BLaER1 (cell line): Measurements from ENCODE around the gene SIRT6.
A peak's percentile ranks its signal among the peaks of the same experiment; 100 is the strongest.
"Not testable (repeated sequence)": the region's sequence is repeated elsewhere in the genome, so short reads cannot be mapped to it uniquely, and the experiment has no call there.

Experiments used
- H3K27ac ChIP-seq: shearing (Covaris generic); formaldehyde crosslinking; 2 replicates; pipeline ENCODE4 v1.8.1; 2022
- H3K27me3 ChIP-seq: shearing (Covaris generic); formaldehyde crosslinking; 2 replicates; pipeline ENCODE4 v1.8.1; 2022
- H3K36me3 ChIP-seq: shearing (Covaris generic); formaldehyde crosslinking; 2 replicates; pipeline ENCODE4 v1.8.1; 2022
- H3K4me1 ChIP-seq: shearing (Covaris generic); formaldehyde crosslinking; 2 replicates; pipeline ENCODE4 v1.8.1; 2022
- H3K4me2 ChIP-seq: shearing (Covaris generic); formaldehyde crosslinking; 2 replicates; pipeline ENCODE4 v1.8.1; 2022
- H3K4me3 ChIP-seq: shearing (Covaris generic); formaldehyde crosslinking; 2 replicates; pipeline ENCODE4 v1.8.1; 2022
- H3K9ac ChIP-seq: shearing (Covaris generic); formaldehyde crosslinking; 2 replicates; pipeline ENCODE4 v1.8.1; 2022
- H3K9me3 ChIP-seq: shearing (Covaris generic); formaldehyde crosslinking; 2 replicates; pipeline ENCODE4 v1.8.1; 2022
- H4K20me1 ChIP-seq: shearing (Covaris generic); formaldehyde crosslinking; 2 replicates; pipeline ENCODE4 v1.8.1; 2022
- Cebpa-rat ChIP-seq: shearing (Covaris generic); IDR thresholded peaks from 2 replicates; pipeline ENCODE4 v1.8.1; 2022

SIRT6 gene

GRCh38 chr19:4182084-4182810 is at the start of gene SIRT6, which contains the start of gene ANKRD24:
Gene SIRT6, minus strand, starts transcription at chr19:4182563. Its CDS starts 24 bp downstream, at chr19:4182539.
Gene ANKRD24, plus strand, starts transcription at chr19:4182689. Its CDS starts 3,737 bp downstream, at chr19:4186426.
- TF ChIP-seq Cebpa-rat, result no peak
- peaks cover 38% of the 10 kb centered on the region for H3K4me1 ChIP-seq
- peak within 1 kb of the TSS; percentile 86 for H3K4me3 ChIP-seq
- H4K20me1 ChIP-seq, result no peaks in the 10 kb centered on the region; the same call in 1 of the 2 replicates
- H3K36me3 ChIP-seq, result peaks cover 34% of the 10 kb centered on the region
- peak within 1 kb of the TSS; percentile 98 for H3K4me2 ChIP-seq
- peak within 1 kb of the TSS; percentile 90 for H3K9ac ChIP-seq
- no peaks in the 10 kb centered on the region for H3K9me3 ChIP-seq
- H3K27me3 ChIP-seq, result no peaks in the 10 kb centered on the region
- H3K27ac ChIP-seq, result peak within 1 kb of the TSS; percentile 86

GRCh38 chr19:4232139-4232538 is 49.8 kb upstream of the SIRT6 start:
- H3K27ac ChIP-seq, H3K27me3 ChIP-seq, H3K36me3 ChIP-seq, H3K4me2 ChIP-seq, H3K9me3 ChIP-seq, H4K20me1 ChIP-seq, H3K4me3 ChIP-seq, H3K9ac ChIP-seq: not testable (repeated sequence)
- H3K4me1 ChIP-seq, result peaks cover 13% of the 10 kb centered on the region

GRCh38 chr19:4231521-4231920 is 49.2 kb upstream of the SIRT6 start:
- H4K20me1 ChIP-seq, H3K9me3 ChIP-seq, H3K27ac ChIP-seq, H3K4me3 ChIP-seq, H3K27me3 ChIP-seq, H3K4me2 ChIP-seq, H3K36me3 ChIP-seq, H3K9ac ChIP-seq: not testable (repeated sequence)
- H3K4me1 ChIP-seq, result peaks cover 13% of the 10 kb centered on the region

GRCh38 chr19:4230237-4230636 is 47.9 kb upstream of the SIRT6 start:
- peaks cover 13% of the 10 kb centered on the region for H3K4me1 ChIP-seq
- not testable (repeated sequence) for H3K4me3 ChIP-seq, H3K27me3 ChIP-seq

GRCh38 chr19:4229179-4229931 is 47.0 kb upstream of the SIRT6 start, which contains the start of gene EBI3:
Gene EBI3, plus strand, starts transcription at chr19:4229523. Its CDS starts 28 bp downstream, at chr19:4229551.
- H3K4me2 ChIP-seq, result peak within 1 kb of the TSS; percentile 66
- no peaks in the 10 kb centered on the region for H3K36me3 ChIP-seq
- H4K20me1 ChIP-seq, result no peaks in the 10 kb centered on the region
- H3K27me3 ChIP-seq, result no peaks in the 10 kb centered on the region
- H3K4me1 ChIP-seq, result peaks cover 13% of the 10 kb centered on the region
- no peak for TF ChIP-seq Cebpa-rat
- no peak within 1 kb of the TSS for H3K9ac ChIP-seq
- 0 out of 2 replicates have a peak within 1 kb of the TSS, but pooled peaks have one; percentile 30 for H3K27ac ChIP-seq
- no peak within 1 kb of the TSS for H3K4me3 ChIP-seq
- H3K9me3 ChIP-seq, result no peaks in the 10 kb centered on the region

More at GRCh38 chr19:4230237-4230636, 47.9 kb upstream of the SIRT6 start:
- H3K36me3 ChIP-seq, H4K20me1 ChIP-seq, H3K27ac ChIP-seq, H3K9ac ChIP-seq, H3K9me3 ChIP-seq, H3K4me2 ChIP-seq: not testable (repeated sequence)

GRCh38 chr19:4228765-4229178 is 46.4 kb upstream of the SIRT6 start:
- Histone ChIP-seq H4K20me1 (no peaks in the 10 kb centered on the region), H3K36me3 (no peaks in the 10 kb centered on the region), H3K27me3 (no peaks in the 10 kb centered on the region), H3K4me2 (peak overlapping the region; percentile 66), H3K9ac (no peak overlapping the region), H3K4me1 (peaks cover 13% of the 10 kb centered on the region), H3K9me3 (no peaks in the 10 kb centered on the region), H3K4me3 (no peak overlapping the region), H3K27ac (0 out of 2 replicates have a peak overlapping the region, but pooled peaks have one; percentile 30)
- no peak for TF ChIP-seq Cebpa-rat

GRCh38 chr19:4227771-4228170 is 45.4 kb upstream of the SIRT6 start:
- Histone ChIP-seq H3K36me3 (no peaks in the 10 kb centered on the region), H3K27me3 (no peaks in the 10 kb centered on the region), H3K27ac (no peak overlapping the region), H3K9ac (no peak overlapping the region), H3K9me3 (no peaks in the 10 kb centered on the region), H3K4me1 (peaks cover 15% of the 10 kb centered on the region), H3K4me3 (no peak overlapping the region), H3K4me2 (no peak overlapping the region), H4K20me1 (no peaks in the 10 kb centered on the region)
- no peak for TF ChIP-seq Cebpa-rat

GRCh38 chr19:4225885-4226284 is 43.5 kb upstream of the SIRT6 start:
- Histone ChIP-seq H3K4me3 (no peak overlapping the region), H3K4me2 (no peak overlapping the region), H3K4me1 (peaks cover 23% of the 10 kb centered on the region), H3K9ac (no peak overlapping the region), H3K27ac (no peak overlapping the region), H3K9me3 (no peaks in the 10 kb centered on the region), H3K27me3 (no peaks in the 10 kb centered on the region), H3K36me3 (no peaks in the 10 kb centered on the region), H4K20me1 (no peaks in the 10 kb centered on the region)
- TF ChIP-seq Cebpa-rat, result no peak

GRCh38 chr19:4224470-4224869 is 42.1 kb upstream of the SIRT6 start:
- H3K27ac ChIP-seq, result no peak overlapping the region
- no peak for TF ChIP-seq Cebpa-rat
- H3K4me3 ChIP-seq, result no peak overlapping the region
- no peaks in the 10 kb centered on the region for H3K27me3 ChIP-seq
- peaks cover 20% of the 10 kb centered on the region for H3K4me1 ChIP-seq
- H3K9me3 ChIP-seq, result no peaks in the 10 kb centered on the region
- H3K9ac ChIP-seq, result no peak overlapping the region
- no peaks in the 10 kb centered on the region for H4K20me1 ChIP-seq
- no peaks in the 10 kb centered on the region for H3K36me3 ChIP-seq
- no peak overlapping the region for H3K4me2 ChIP-seq

- H3K36me3 ChIP-seq, result no peaks in the 10 kb centered on the region
- H4K20me1 ChIP-seq, result no peaks in the 10 kb centered on the region
- peaks cover 10% of the 10 kb centered on the region for H3K4me1 ChIP-seq
- H3K9ac ChIP-seq, result no peak overlapping the region
- no peak overlapping the region for H3K4me2 ChIP-seq
- TF ChIP-seq Cebpa-rat, result no peak
- no peak overlapping the region for H3K27ac ChIP-seq
- H3K27me3 ChIP-seq, result no peaks in the 10 kb centered on the region
- no peak overlapping the region for H3K4me3 ChIP-seq
- H3K9me3 ChIP-seq, result peaks cover 12% of the 10 kb centered on the region; the same call in 1 of the 2 replicates
Observed at GRCh38 chr19:4220188-4220587, 37.8 kb upstream of the SIRT6 start.

GRCh38 chr19:4218523-4218922 is 36.2 kb upstream of the SIRT6 start:
- not testable (repeated sequence) for H3K27ac ChIP-seq

More at GRCh38 chr19:4218523-4218922, 36.2 kb upstream of the SIRT6 start:
- not testable (repeated sequence) for H4K20me1 ChIP-seq, H3K4me2 ChIP-seq, H3K36me3 ChIP-seq, H3K4me3 ChIP-seq, H3K27me3 ChIP-seq, H3K9ac ChIP-seq
- Histone ChIP-seq H3K9me3 (peaks cover 12% of the 10 kb centered on the region; the same call in 1 of the 2 replicates), H3K4me1 (peaks cover 19% of the 10 kb centered on the region)
